EH (cell line): ENCODE measurements around the gene SMYD2.

ENCODE experiments used
- DNase-seq: peaks from one replicate; pipeline ENCODE4 v3.0.0-alpha.2; 2015; ENCODE audit warnings: low read depth

The SMYD2 gene

GRCh38 chr1:214329470-214330220, 48.7 kb downstream of the SMYD2 start:
- DNase-seq, result no peak

- DNase-seq, result no peak
Measured at GRCh38 chr1:214330222-214330621, 49.3 kb downstream of the SMYD2 start.

- DNase-seq, result no peak
Measured at GRCh38 chr1:214330715-214331114, 49.8 kb downstream of the SMYD2 start.

DNA sequence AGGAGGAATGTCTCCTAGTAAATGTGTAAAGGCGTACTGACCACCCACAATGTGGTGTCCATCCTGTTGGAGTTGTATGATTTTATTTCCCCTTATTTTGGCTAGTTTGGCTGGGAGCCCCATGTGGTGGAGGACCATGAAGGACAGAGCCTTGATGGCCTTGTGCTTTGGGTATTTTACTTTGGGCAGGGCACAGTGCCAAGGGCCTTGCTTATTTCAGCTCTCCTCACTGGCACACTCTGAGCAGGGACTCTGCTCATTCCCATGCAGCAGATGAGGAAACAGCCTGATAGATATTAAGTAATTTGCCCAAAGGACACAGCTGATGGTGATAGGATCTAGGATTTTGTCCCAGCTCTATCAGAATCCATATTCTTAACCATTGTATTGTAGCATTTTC, 50.2 kb downstream of the SMYD2 start:
- DNase-seq, result no peak

- peak; percentile 54 for DNase-seq
Measured at GRCh38 chr1:214331827-214332423, 51.0 kb downstream of the SMYD2 start.

DNA sequence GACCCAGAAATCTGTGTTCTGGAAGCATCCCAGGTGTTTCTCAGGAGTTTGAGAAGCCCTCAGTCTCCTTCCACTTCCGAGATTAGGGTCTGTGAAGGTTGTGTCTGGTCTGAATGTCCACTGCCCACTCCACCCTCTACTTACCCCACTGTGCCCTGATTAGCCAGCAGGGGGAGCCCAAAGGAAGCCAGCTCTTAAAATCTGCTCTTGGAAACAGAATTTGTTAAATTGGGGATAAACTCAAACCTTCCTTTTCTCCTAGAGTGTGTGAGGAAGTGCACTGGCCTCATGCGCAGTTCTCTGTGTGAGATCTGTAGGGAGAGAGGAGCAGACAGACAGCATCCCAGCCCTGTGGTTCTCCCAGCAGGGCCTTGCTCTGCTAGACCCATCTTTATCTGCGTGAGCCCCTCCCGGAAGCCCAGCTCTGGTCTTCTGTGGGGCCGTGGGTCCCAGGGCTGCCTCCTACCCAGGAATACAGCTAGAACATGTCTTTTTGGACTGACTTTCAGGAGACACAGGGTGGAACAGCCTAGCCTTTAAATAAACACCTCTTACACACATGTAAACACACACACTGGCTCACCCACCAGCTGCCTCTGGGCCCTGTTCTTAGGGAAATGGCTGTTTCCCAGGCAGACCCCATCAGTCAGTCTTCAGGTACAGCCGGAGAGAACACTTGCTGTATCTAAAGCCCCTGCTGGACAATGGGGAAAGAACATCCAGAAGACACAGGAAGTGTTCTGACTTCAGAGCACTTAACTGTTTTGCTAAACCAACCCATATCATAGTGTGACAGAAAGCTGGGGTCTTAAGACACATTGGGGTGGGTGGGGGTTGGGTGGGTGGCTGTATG, 52.2 kb downstream of the SMYD2 start:
- DNase-seq, result peak; percentile 71

- DNase-seq, result no peak
Measured at GRCh38 chr1:214335567-214335966, 54.6 kb downstream of the SMYD2 start.

DNA sequence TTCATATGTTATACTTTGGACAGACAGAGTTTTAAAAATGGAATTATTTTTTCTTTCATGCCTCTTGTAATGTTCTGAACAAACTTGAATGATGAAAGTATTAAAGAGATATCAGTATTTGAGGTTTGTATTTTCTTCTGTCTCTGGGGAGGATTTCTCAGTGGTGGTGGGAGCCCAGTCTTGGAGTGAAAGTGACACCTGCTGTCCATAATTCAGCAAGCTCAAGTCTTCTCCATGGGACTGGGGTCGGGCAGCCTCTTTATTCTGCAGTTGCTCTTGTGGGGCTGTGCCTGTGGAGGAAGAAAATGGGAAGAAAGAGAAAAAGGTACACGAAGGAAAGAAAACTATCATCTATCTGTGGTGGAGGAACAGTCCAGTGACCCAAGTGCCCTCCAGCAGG, 56.1 kb downstream of the SMYD2 start:
- DNase-seq, result no peak

GRCh38 chr1:214337511-214337910, 56.6 kb downstream of the SMYD2 start:
- peak; percentile 59 for DNase-seq

- DNase-seq, result no peak
Measured at GRCh38 chr1:214338212-214338611, 57.3 kb downstream of the SMYD2 start.

DNA sequence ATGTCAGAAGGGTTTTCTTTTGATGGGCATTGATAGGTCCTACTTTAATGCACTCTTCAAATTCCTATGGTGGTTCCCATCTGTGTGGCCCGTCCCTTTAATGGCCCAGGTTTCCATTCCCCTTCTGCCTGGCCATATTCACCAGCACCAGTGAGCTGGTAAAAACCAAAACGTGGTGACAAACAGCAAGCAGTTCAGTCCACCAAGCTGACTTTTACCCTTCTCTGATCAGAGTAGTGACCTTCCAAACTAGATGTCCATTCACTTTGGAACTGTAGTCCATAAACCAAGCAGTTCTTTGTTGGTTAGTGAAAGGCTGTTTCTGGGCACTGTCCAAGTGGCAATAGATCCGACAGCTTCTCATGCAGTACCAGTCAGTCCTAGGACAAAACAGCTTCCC, 60.5 kb downstream of the SMYD2 start:
- no peak for DNase-seq

DNA sequence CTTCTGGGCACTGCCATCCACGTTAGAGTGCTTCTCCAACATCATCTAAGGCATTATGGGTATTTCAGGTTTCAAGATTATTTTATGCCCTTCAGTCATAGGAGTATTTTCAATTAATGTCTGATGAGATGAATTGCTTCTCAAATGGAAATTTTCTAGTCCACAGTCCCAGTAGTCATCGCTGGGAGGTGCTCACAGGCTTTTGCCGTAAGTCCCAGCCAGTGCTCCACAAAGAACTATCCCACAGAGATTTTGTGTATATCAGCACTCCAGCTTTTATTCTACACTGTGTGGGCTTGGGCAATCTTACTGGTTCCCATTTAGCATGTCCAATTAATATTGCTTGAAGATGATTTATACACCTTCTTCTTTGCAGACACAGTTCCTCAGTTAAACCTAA, 61.0 kb downstream of the SMYD2 start:
- DNase-seq, result no peak

- no peak for DNase-seq
Measured at GRCh38 chr1:214342525-214342924, 61.6 kb downstream of the SMYD2 start.

GRCh38 chr1:214344897-214345296, 63.9 kb downstream of the SMYD2 start:
- DNase-seq, result no peak

- no peak for DNase-seq
Measured at GRCh38 chr1:214349008-214349407, 68.0 kb downstream of the SMYD2 start.

- peak; percentile 71 for DNase-seq
Measured at GRCh38 chr1:214349781-214350180, 68.8 kb downstream of the SMYD2 start.

- no peak for DNase-seq
Measured at GRCh38 chr1:214351551-214352277, 70.8 kb downstream of the SMYD2 start.

- peak; percentile 28 for DNase-seq
Measured at GRCh38 chr1:214352838-214353237, 71.9 kb downstream of the SMYD2 start.

DNA sequence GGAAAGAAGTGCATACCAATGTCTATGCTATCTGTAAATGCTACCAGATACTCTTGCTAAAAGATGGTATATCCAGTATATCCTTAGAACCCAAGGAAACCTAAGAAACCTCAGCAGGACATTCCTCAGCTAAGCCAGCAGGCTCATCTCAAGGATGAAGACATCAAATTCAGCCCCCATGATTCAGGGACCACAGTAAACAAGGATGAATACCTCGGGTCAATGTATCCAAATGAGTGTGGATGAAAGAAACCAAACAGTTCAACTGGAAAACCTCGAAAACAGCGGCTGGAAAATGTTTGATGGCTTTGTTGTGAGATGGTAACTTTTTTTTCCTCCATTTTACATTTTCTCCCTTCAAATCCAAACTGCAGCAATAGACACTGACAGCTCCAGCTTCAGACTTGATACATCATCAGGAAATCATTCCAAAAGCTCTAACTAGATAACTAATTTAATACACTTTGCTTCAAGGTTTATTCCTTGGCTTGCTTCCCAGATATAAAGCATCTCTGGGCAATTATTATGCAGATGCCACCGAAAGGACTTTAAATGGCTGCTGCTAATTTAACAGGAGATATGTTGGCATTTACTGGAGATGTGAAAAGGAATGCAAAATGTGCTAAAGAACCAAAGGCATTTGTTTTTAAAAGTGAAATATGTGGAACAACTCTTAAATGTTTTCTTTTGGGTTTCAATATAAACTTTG, 73.6 kb downstream of the SMYD2 start:
- DNase-seq, result peak; percentile 64

GRCh38 chr1:214360116-214360515, 79.2 kb downstream of the SMYD2 start:
- DNase-seq, result no peak

DNA sequence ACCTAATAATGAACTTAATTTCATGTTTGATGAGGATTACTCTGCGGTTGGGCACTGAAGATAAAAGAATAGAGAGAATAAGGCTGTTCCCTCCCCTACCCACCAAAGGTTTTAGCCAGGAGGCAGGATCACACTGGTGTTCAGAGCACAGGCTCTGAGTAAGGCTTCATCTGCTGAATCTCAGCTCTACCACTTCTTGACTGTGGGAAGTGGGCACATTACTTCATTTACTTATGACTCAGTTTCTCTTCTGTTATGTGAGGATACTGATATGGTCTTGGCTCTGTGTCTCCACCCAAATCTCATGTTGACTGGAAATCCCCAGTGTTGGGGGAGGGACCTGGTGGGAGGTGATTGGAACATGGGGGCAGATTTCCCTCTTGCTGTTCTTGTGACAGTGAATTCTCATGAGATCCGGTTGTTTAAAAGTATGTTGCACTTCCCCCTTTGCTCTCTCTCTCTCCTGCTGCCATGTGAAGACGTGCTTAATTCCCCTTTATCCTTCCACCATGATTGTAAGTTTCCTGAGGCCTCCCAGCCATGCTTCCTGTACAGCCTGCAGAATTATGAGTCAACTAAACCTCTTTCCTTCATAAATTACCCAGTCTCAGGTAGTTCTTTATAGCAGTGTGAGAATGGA, 79.7 kb downstream of the SMYD2 start:
- no peak for DNase-seq
